Endodermal cell (in vitro differentiated cells): ENCODE data around the gene CNOT10. TPM values are rescaled to one million over a fixed set of nuclear protein-coding genes. Genes with fewer than 3 reads are reported as not detected.
A peak's percentile ranks its signal among the peaks of the same experiment; 100 is the strongest.
"Not testable (repeated sequence)": the region's sequence is repeated elsewhere in the genome, so short reads cannot be mapped to it uniquely, and the experiment has no call there.

Experiments used
- DNase-seq: peaks from one replicate; pipeline ENCODE4 v3.0.0-alpha.2; 2017
- H3K27ac ChIP-seq: 2 replicates; pipeline ENCODE4 v1.5.1; 2013; ENCODE audit warnings: mild to moderate bottlenecking, low read depth, low read length, moderate library complexity
- H3K27me3 ChIP-seq: 2 replicates; pipeline ENCODE4 v1.6.1; 2013; ENCODE audit warnings: mild to moderate bottlenecking, low read length, moderate library complexity; ENCODE audit not compliant: insufficient read depth, control insufficient read depth, poor library complexity, severe bottlenecking
- H3K36me3 ChIP-seq: 2 replicates; pipeline ENCODE4 v1.7.0; 2013; ENCODE audit warnings: mild to moderate bottlenecking, low read length, moderate library complexity; ENCODE audit not compliant: control insufficient read depth, insufficient read depth
- H3K4me1 ChIP-seq: one replicate; pipeline ENCODE4 v1.7.0; 2013; ENCODE audit warnings: low read length; ENCODE audit not compliant: control insufficient read depth, insufficient read depth
- H3K4me3 ChIP-seq: 2 replicates; pipeline ENCODE4 v1.5.1; 2013; ENCODE audit warnings: mild to moderate bottlenecking, low read length, moderate library complexity
- H3K9ac ChIP-seq: 2 replicates; pipeline ENCODE4 v1.6.1; 2013; ENCODE audit warnings: mild to moderate bottlenecking, low read length, moderate library complexity; ENCODE audit not compliant: poor library complexity, severe bottlenecking; ENCODE audit errors: extremely low read depth
- H3K9me3 ChIP-seq: 2 replicates; pipeline ENCODE4 v1.6.1; 2013; ENCODE audit warnings: mild to moderate bottlenecking, low read length, moderate library complexity; ENCODE audit not compliant: control insufficient read depth
- H3K27ac Mint-ChIP-seq: 2 replicates; pipeline ENCODE4 v1.8.0; 2020; ENCODE audit warnings: mixed read lengths
- H3K27me3 Mint-ChIP-seq: 2 replicates; pipeline ENCODE4 v1.8.0; 2021; ENCODE audit warnings: mild to moderate bottlenecking, mixed read lengths; ENCODE audit not compliant: insufficient read depth
- H3K36me3 Mint-ChIP-seq: 2 replicates; pipeline ENCODE4 v1.8.0; 2020; ENCODE audit warnings: low read depth, mixed read lengths
- H3K4me1 Mint-ChIP-seq: 2 replicates; pipeline ENCODE4 v1.8.0; 2020; ENCODE audit warnings: mixed read lengths
- H3K4me3 Mint-ChIP-seq: 2 replicates; pipeline ENCODE4 v1.8.0; 2020; ENCODE audit warnings: mild to moderate bottlenecking, moderate library complexity, mixed read lengths
- H3K9me3 Mint-ChIP-seq: 2 replicates; pipeline ENCODE4 v1.8.0; 2020; ENCODE audit warnings: mild to moderate bottlenecking, mixed read lengths
- CTCF ChIP-seq: fragments of 200-600 bp; sonication (generic); conservative IDR thresholded peaks from 2 replicates; pipeline ENCODE4 v1.5.0; 2021; ENCODE audit warnings: antibody characterized with exemption, mild to moderate bottlenecking
- WGBS, 2 experiments: methylation state at CpG; one replicate each; pipeline versions ENCODE4 v1.1.5 to v1.1.7; 2013; ENCODE audit warnings: missing lambda C conversion rate in 2 of 2, mixed read lengths in 1 of 2; ENCODE audit not compliant: insufficient coverage in 1 of 2, insufficient read length in 1 of 2; 5-methylcytosine and 5-hydroxymethylcytosine counted together
- total RNA-seq, 2 donors: library from RNA; stranded (reverse); fragmentation: NEBNext Ultra II Directional in 1 of 2; extraction: Animal tissue kit (Norgen Biotek cat#: 25700) in 1 of 2; gene quantifications; 2 replicates in 1 of 2; 3 replicates in 1 of 2; pipeline ENCODE4 v1.2.1, GENCODE V29; 2021

The CNOT10 gene
- total RNA-seq, 2 donors from 2014 or later = 53.6 to 54.1 TPM

GRCh38 chr3:32781211-32781968 is 96.4 kb downstream of the CNOT10 start:
- Mint-ChIP-seq H3K4me3 (peak overlapping the region; percentile 72), H3K27ac (peak overlapping the region; percentile 98), H3K9me3 (no peaks in the 10 kb centered on the region), H3K36me3 (peaks cover 4% of the 10 kb centered on the region), H3K4me1 (peaks cover 29% of the 10 kb centered on the region), H3K27me3 (no peaks in the 10 kb centered on the region)
- H3K36me3 ChIP-seq = no peaks in the 10 kb centered on the region
- TF ChIP-seq CTCF = peak; percentile 91
- whole genome bisulfite sequencing, 2 experiments = 0% methylated on average over 20 to 59 of the region's 59 CpGs
- peak overlapping the region; percentile 95 for H3K27ac ChIP-seq
- no peaks in the 10 kb centered on the region for H3K9me3 ChIP-seq
- peaks cover 13% of the 10 kb centered on the region for H3K4me1 ChIP-seq
- peak; percentile 97 for DNase-seq
- H3K9ac ChIP-seq = peak overlapping the region; percentile 91
- H3K27me3 ChIP-seq = no peaks in the 10 kb centered on the region
- H3K4me3 ChIP-seq = peak overlapping the region; percentile 90

GRCh38 chr3:32781969-32782270 is 96.9 kb downstream of the CNOT10 start:
- not testable (repeated sequence) for H3K4me1 ChIP-seq, H3K9ac ChIP-seq, H3K9me3 ChIP-seq, H3K36me3 Mint-ChIP-seq, H3K4me3 ChIP-seq, H3K27me3 Mint-ChIP-seq, H3K9me3 Mint-ChIP-seq, H3K27me3 ChIP-seq, DNase-seq, H3K27ac ChIP-seq, H3K36me3 ChIP-seq
- Mint-ChIP-seq H3K27ac (peak overlapping the region; percentile 20), H3K4me1 (peaks cover 29% of the 10 kb centered on the region), H3K4me3 (peak overlapping the region; percentile 72)
- 88 to 89% methylated on average over 5 to 9 of the region's 9 CpGs for WGBS, 2 experiments

- peaks cover 9% of the 10 kb centered on the region for H3K4me1 ChIP-seq
- no peaks in the 10 kb centered on the region for H3K36me3 ChIP-seq
- H3K9ac ChIP-seq = no peak overlapping the region
- no peak overlapping the region for H3K27ac ChIP-seq
- peaks cover 5% of the 10 kb centered on the region for H3K36me3 Mint-ChIP-seq
- no peaks in the 10 kb centered on the region for H3K9me3 Mint-ChIP-seq
- no peak for TF ChIP-seq CTCF
- no peaks in the 10 kb centered on the region for H3K27me3 Mint-ChIP-seq
- no peak overlapping the region for H3K4me3 ChIP-seq
- H3K27me3 ChIP-seq = no peaks in the 10 kb centered on the region
- H3K9me3 ChIP-seq = no peaks in the 10 kb centered on the region
- H3K27ac Mint-ChIP-seq = peak overlapping the region; percentile 20
- H3K4me3 Mint-ChIP-seq = peak overlapping the region; percentile 72
- H3K4me1 Mint-ChIP-seq = peaks cover 29% of the 10 kb centered on the region
- peak; percentile 52 for DNase-seq
- 89 to 97% methylated on average over 3 of the region's 3 CpGs for WGBS, 2 experiments
Measured at GRCh38 chr3:32782407-32782806, 97.4 kb downstream of the CNOT10 start.

GRCh38 chr3:32791833-32792232 is 106.8 kb downstream of the CNOT10 start:
- H3K9me3 Mint-ChIP-seq = peaks cover 12% of the 10 kb centered on the region
- Histone ChIP-seq H3K27me3 (no peaks in the 10 kb centered on the region), H3K9me3 (no peaks in the 10 kb centered on the region), H3K27ac (no peak overlapping the region), H3K4me3 (no peak overlapping the region), H3K4me1 (peaks cover 5% of the 10 kb centered on the region), H3K36me3 (no peaks in the 10 kb centered on the region), H3K9ac (no peak overlapping the region)
- no peak for TF ChIP-seq CTCF
- H3K27ac Mint-ChIP-seq = peak overlapping the region; percentile 69
- 73 to 79% methylated on average over 3 of the region's 3 CpGs for WGBS, 2 experiments
- H3K36me3 Mint-ChIP-seq = peaks cover 11% of the 10 kb centered on the region
- H3K4me1 Mint-ChIP-seq = peaks cover 27% of the 10 kb centered on the region
- no peak overlapping the region for H3K4me3 Mint-ChIP-seq
- no peaks in the 10 kb centered on the region for H3K27me3 Mint-ChIP-seq
- DNase-seq = no peak
